MM.1S (cell line): ENCODE results near the gene FAM13B.

Source experiments
- CTCF ChIP-seq: fragments of 300-600 bp; sonication (generic); IDR thresholded peaks from 2 replicates; pipeline ENCODE4 v1.5.1; 2016; ENCODE audit warnings: antibody characterized with exemption, low read length, mixed read lengths
- EZH2 ChIP-seq: fragments of 300-600 bp; sonication (generic); optimal IDR thresholded peaks from 2 replicates; pipeline ENCODE3; 2017; ENCODE audit warnings: low read depth, mild to moderate bottlenecking, antibody characterized with exemption, low read length, mixed read lengths

- TF ChIP-seq CTCF (no peak), EZH2 (no peak)
Observed at GRCh38 chr5:138024117-138024516, 8.8 kb downstream of the FAM13B start.
